Mononuclear cell (primary cell): Measurements from ENCODE around the gene ITGA6. TPM values are rescaled to one million over a fixed set of nuclear protein-coding genes. Genes with fewer than 3 reads are reported as not detected.

ENCODE experiments used
- H3K27me3 ChIP-seq: 2 replicates; pipeline ENCODE4 v1.6.0; 2011; ENCODE audit warnings: low read length, control low read depth; ENCODE audit not compliant: insufficient read depth
- H3K4me1 ChIP-seq: 2 replicates; pipeline ENCODE4 v1.5.1; 2011; ENCODE audit warnings: mild to moderate bottlenecking, low read length, control low read depth; ENCODE audit not compliant: insufficient read depth
- H3K4me3 ChIP-seq: 2 replicates; pipeline ENCODE4 v1.5.1; 2011; ENCODE audit warnings: mild to moderate bottlenecking, low read length, moderate library complexity
- H3K9me3 ChIP-seq: 2 replicates; pipeline ENCODE4 v1.5.1; 2011; ENCODE audit warnings: low read depth, mild to moderate bottlenecking, control low read depth, low read length
- total RNA-seq: library from RNA; depleted of rRNA; stranded (reverse); fragments of >200 nt; gene quantifications from one replicate; pipeline ENCODE4 v1.2.3, GENCODE V29; 2012

Gene ITGA6
- total RNA-seq, 1 donor = 116 TPM

DNA sequence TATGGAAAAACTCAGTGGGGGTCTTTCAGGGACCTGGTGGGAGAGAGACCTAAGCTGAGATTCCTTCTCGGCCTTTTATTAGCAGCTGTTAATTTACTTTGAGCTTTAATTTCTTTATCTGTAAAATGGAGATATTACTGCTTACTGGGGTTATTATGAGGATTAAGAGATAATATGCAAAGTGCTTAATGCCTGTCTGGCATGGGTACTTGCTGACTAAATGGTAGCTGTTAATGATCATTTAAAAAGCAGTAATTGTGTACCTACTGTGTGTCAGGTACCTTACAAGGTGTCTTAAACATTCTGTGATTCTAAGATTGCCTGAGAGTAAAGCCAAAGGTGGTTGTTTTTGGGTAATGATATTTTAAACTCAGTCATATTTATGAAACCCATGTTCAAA is 2.6 kb downstream of the ITGA6 start:
- Histone ChIP-seq H3K27me3 (peaks cover 64% of the 10 kb centered on the region), H3K4me3 (no peak overlapping the region), H3K9me3 (no peaks in the 10 kb centered on the region), H3K4me1 (peaks cover 53% of the 10 kb centered on the region)

GRCh38 chr2:172430678-172431077 is 3.3 kb downstream of the ITGA6 start:
- Histone ChIP-seq H3K4me1 (peaks cover 60% of the 10 kb centered on the region), H3K4me3 (no peak overlapping the region), H3K27me3 (peaks cover 57% of the 10 kb centered on the region), H3K9me3 (no peaks in the 10 kb centered on the region)

DNA sequence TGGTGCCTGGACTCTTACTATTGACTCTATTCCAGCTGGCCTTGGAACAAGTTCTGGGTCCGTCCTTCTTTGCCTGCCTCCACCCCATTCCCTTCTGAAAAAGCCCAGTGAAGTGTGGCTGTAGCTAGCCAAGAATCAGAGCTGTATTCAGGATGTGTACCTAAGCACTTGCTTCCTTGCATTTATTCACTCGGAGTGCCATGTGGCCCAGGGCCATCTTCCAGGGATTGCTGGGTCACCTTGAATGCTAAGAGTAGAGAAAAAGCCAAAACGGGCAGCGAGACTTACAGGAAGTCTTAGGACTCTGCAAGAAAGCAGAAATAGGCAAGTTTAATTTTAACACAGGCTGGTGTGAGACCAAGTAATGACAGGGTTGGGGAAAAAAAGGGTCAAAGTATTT is 4.1 kb downstream of the ITGA6 start:
- no peak overlapping the region for H3K4me3 ChIP-seq
- H3K4me1 ChIP-seq = peaks cover 67% of the 10 kb centered on the region
- peaks cover 50% of the 10 kb centered on the region for H3K27me3 ChIP-seq
- H3K9me3 ChIP-seq = no peaks in the 10 kb centered on the region

- peaks cover 45% of the 10 kb centered on the region for H3K27me3 ChIP-seq
- peaks cover 65% of the 10 kb centered on the region for H3K4me1 ChIP-seq
- no peak overlapping the region for H3K4me3 ChIP-seq
- H3K9me3 ChIP-seq = no peaks in the 10 kb centered on the region
These were observed 4.6 kb downstream of the ITGA6 start for GRCh38 chr2:172431993-172432392.

GRCh38 chr2:172433144-172433543 is 5.8 kb downstream of the ITGA6 start:
- H3K4me3 ChIP-seq = no peak overlapping the region
- no peaks in the 10 kb centered on the region for H3K9me3 ChIP-seq
- peaks cover 72% of the 10 kb centered on the region for H3K4me1 ChIP-seq
- H3K27me3 ChIP-seq = peaks cover 46% of the 10 kb centered on the region

DNA sequence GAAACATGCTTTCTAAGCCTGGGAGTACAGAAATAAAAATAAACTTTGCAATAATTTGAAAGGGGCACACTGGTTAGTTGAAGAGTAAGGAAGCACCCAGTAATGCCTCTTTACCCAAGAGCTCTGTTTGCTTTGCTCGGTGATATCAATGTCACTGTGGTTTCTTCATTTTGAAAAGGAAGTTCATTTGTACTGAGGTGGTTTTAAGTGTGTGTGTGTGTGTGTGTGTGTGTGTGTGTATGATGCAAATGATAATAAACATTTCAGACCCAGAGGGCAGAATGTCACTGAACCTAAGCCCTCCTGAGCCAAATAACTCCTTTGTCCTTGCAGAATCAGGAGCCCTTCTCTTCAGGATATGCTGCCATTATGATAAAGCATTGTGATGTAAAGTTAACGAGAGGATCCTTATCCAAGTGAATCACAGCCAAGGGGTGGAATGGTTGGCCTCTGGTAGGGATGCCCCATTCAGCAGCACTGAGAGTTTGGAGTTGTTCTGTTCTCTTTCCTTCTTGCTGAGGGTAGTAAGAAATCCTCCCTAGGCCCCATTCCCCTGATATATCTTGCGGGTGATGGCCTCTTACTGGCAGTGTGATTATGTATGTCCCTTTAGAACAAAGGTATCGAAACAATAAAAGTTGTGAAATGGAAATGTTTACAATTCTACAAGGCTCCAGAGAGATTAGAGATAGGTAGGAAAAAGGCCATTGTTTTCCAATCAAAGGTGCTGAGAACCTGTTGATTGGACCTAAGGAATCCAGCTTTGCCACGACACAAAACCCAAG is 7.6 kb downstream of the ITGA6 start:
- Histone ChIP-seq H3K4me1 (peaks cover 74% of the 10 kb centered on the region), H3K4me3 (no peak overlapping the region), H3K27me3 (peaks cover 29% of the 10 kb centered on the region), H3K9me3 (no peaks in the 10 kb centered on the region)

DNA sequence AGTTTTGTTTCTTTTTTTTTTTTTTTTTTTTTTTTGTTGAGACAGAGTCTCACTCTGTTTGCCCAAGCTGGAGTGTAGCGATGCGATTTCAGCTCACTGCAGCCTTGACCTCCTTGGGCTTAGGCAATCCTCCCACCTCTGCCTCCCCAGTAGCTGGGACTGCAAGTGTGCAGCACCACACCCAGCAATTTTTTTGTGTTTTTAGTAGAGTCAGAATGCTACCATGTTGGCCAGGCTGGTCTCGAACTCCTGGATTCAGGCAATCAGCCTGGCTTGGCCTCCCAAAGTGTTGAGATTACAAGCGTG is 8.2 kb downstream of the ITGA6 start:
- Histone ChIP-seq H3K27me3 (peaks cover 24% of the 10 kb centered on the region), H3K4me3 (no peak overlapping the region), H3K4me1 (peaks cover 74% of the 10 kb centered on the region)

DNA sequence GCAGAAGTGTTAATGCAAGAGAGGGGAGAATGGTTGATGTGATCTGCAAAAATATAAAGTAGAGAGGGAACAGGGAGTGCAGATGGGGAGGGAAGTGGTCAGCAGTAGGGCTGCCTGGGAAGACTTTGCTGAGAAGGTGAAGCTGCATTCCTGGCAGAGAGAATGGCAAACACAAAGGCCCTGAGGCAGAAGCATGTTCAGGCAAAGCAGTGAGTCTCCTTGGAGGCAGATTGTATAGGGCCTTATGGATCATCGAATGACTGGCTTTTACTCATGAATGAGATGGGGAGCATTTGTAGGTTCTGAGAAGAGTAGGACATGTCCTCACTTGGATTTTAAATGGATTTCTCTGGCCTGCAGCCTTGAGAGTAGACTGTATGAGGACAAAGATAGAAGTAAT is 9.5 kb downstream of the ITGA6 start:
- Histone ChIP-seq H3K27me3 (peaks cover 13% of the 10 kb centered on the region), H3K4me3 (no peak overlapping the region), H3K9me3 (no peaks in the 10 kb centered on the region), H3K4me1 (peaks cover 79% of the 10 kb centered on the region)

More for the DNA sequence above, 8.2 kb downstream of the ITGA6 start:
- no peaks in the 10 kb centered on the region for H3K9me3 ChIP-seq

GRCh38 chr2:172437419-172438341 is 10.3 kb downstream of the ITGA6 start:
- Histone ChIP-seq H3K4me1 (peaks cover 79% of the 10 kb centered on the region), H3K9me3 (no peaks in the 10 kb centered on the region), H3K4me3 (peak overlapping the region; percentile 22), H3K27me3 (peaks cover 8% of the 10 kb centered on the region)

DNA sequence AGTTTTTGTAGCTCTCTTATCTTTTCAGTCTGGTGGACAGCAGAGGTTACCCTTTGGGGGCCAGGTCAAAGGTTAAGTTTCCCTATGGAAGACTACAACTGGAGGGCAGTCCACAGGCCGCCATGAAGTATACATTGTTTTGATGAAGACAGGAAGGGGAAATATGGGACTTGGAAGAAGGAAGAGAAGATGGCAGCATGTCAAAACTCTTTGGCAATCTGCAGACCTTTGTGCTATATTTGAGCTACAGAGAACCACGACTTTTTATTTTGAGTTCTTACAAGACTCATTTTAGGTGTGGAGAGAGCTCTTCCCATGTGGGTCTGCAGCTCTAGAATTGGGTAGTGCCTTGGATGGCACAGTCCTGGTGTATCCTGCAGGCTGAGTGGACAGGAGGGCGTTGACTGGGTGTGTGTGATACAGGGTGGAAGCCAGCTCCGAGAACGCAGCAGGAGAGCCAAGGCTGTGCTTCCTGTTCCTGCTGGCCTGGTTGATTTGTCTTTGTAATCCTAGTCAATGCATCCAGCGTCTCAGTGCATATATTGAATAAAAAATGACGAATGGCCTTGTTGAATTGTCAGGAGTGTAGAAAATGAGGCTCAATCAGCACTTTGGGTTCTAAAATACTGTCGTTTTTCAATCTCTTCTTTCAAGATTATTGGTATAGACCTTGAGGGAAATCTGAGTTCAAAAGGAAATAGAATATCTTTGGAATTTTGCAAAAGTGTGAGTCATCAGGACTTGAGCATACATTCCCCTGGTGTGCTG is 11.5 kb downstream of the ITGA6 start:
- H3K4me3 ChIP-seq = no peak overlapping the region
- H3K4me1 ChIP-seq = peaks cover 67% of the 10 kb centered on the region
- H3K9me3 ChIP-seq = no peaks in the 10 kb centered on the region
- peaks cover 7% of the 10 kb centered on the region for H3K27me3 ChIP-seq

GRCh38 chr2:172439509-172439860 is 12.1 kb downstream of the ITGA6 start:
- Histone ChIP-seq H3K9me3 (no peaks in the 10 kb centered on the region), H3K27me3 (peaks cover 7% of the 10 kb centered on the region), H3K4me1 (peaks cover 61% of the 10 kb centered on the region), H3K4me3 (no peak overlapping the region)

- Histone ChIP-seq H3K4me3 (no peak overlapping the region), H3K9me3 (no peaks in the 10 kb centered on the region), H3K4me1 (peaks cover 57% of the 10 kb centered on the region), H3K27me3 (peaks cover 7% of the 10 kb centered on the region)
These were observed 12.5 kb downstream of the ITGA6 start for GRCh38 chr2:172439911-172440310.

DNA sequence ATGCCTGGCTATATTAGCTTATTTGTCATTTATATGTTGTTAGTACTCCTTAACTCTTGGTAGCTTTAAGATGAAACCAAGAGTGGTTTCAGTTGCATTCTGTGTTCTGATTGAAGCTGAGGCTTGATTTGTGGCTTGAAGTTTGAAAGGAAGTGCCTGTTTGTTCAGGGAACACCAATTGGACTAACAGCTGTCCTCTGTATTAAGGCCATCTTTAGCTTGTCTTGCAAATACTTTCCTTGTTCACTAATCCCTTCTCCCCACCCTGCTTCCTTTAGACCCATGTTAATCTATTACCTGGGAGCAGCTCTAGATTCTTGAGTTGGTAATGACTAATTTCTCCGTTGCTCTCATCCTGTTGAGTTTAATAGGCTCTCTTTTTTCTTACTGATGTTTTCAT is 13.4 kb downstream of the ITGA6 start:
- Histone ChIP-seq H3K9me3 (no peaks in the 10 kb centered on the region), H3K4me3 (no peak overlapping the region), H3K27me3 (peaks cover 7% of the 10 kb centered on the region), H3K4me1 (peaks cover 51% of the 10 kb centered on the region)

DNA sequence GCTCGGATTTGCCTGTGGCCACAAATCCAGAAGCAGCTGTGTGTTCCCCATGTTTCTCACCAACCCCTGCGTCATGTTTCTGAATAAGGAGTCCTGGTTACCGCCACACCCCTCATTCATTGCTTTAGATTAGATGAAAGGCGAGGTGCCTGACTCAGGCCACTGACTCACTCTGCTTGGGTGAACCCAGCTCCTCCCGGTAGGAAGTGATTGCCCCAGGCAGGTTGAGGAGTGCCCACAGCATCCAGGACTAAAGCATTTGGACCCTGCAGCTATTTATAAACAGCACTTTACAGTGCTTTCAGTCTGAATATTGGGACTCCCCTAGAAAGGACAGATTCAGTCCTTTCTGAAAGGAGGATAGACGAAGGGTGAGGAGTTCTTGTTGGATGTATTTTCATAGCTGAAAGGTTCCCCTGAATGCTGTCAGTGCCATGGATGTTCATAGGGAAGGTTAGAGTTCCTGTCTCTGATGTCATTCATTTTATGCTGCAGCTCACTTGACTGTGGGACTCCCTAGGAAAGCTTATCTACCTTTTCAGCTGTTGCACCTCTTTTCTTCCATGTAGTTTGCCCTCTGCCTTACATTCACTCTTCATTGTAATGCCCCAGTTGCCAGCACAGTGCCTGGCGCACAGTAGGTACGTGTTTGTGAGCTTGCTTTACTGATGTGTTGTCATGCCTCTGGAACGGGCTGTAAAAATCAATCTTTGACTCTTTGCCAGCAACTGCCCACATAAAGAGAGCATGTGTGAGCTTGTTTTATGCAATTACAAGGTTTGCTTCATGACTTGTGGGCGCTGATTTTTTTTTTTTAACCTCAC is 14.9 kb downstream of the ITGA6 start:
- Histone ChIP-seq H3K4me1 (peaks cover 47% of the 10 kb centered on the region), H3K27me3 (peaks cover 3% of the 10 kb centered on the region), H3K9me3 (no peaks in the 10 kb centered on the region), H3K4me3 (no peak overlapping the region)
